ENCODE measurements around the gene RPP25L.

GRCh38 chr9:34575862-34576596 is 35.9 kb downstream of the RPP25L start:
- TF ChIP-seq CTCF (IDR thresholded peaks at IDR 0.05) = no peak
- no peak for TF ChIP-seq POLR2A (IDR thresholded peaks at IDR 0.05)
